A549 (cell line): ENCODE measurements around the gene TNFSF4. TPM values are rescaled to one million over a fixed set of nuclear protein-coding genes. Genes with fewer than 3 reads are reported as not detected.
"Not testable (repeated sequence)": the region's sequence is repeated elsewhere in the genome, so short reads cannot be mapped to it uniquely, and the experiment has no call there.

Source experiments
- ATAC-seq, 2 experiments: fragments of 200-7000 bp in 1 of 2; fragments of >200 bp in 1 of 2; cut with Nextera tagmentation in 1 of 2; cut with Tn5 transposase in 1 of 2; 3 replicates each; pipeline versions ENCODE4 v1.8.0 to v1.9.1; 2018 to 2020; ENCODE audit warnings: mild to moderate bottlenecking in 1 of 2, moderate library complexity in 1 of 2
- CTCF ChIA-PET: fragments of 300-600 bp; sonication (Branson Sonifier 250); formaldehyde crosslinking; extraction: SDS; loops from one replicate; lab custom pipeline; 2021; ENCODE audit warnings: antibody characterized with exemption, inconsistent platforms; lab: Yijun Ruan, JAX
- POLR2A ChIA-PET: fragments of 350-600 bp; formaldehyde crosslinking; extraction: SDS; loops from one replicate; lab custom pipeline; 2021; ENCODE audit warnings: antibody characterized with exemption, inconsistent platforms; lab: Yijun Ruan, JAX
- DNase-seq, 2 experiments: peaks; one replicate each; pipeline versions ENCODE4 v3.0.0 to v3.0.0-alpha.2; 2011 to 2016; ENCODE audit warnings: low read depth in 1 of 2, low spot score in 1 of 2
- FAIRE-seq: peaks from 2 replicates; lab custom pipeline; 2011; peaks lifted over from hg19 to GRCh38; lab: Jason Lieb, UNC
- H3K27ac ChIP-seq, 2 experiments: fragments of >200 bp; sonication (Bioruptor Twin); formaldehyde crosslinking; 3 replicates each; pipeline ENCODE4 v1.5.1; 2016 to 2017
- H3K4me1 ChIP-seq: fragments of >200 bp; sonication (Bioruptor Twin); formaldehyde crosslinking; 3 replicates; pipeline ENCODE4 v1.6.1; 2016
- H3K4me2 ChIP-seq: fragments of >200 bp; sonication (Bioruptor Twin); formaldehyde crosslinking; 3 replicates; pipeline ENCODE4 v1.6.1; 2016
- H3K4me3 ChIP-seq: fragments of >200 bp; sonication (Bioruptor Twin); formaldehyde crosslinking; 3 replicates; pipeline ENCODE4 v1.5.1; 2016
- H3K9me3 ChIP-seq: fragments of >200 bp; sonication (Bioruptor Twin); formaldehyde crosslinking; 3 replicates; pipeline ENCODE4 v1.6.1; 2016
- CBX2 ChIP-seq: fragments of 200-600 bp; sonication (generic); IDR thresholded peaks from 2 replicates; pipeline ENCODE4 v1.6.1; 2016; ENCODE audit warnings: low read depth, mild to moderate bottlenecking, borderline replicate concordance
- CEBPB ChIP-seq, 2 experiments: fragments of >200 bp in 1 of 2; sonication (Bioruptor Twin) in 1 of 2; formaldehyde crosslinking in 1 of 2; IDR thresholded peaks; 2 replicates each; pipeline ENCODE4 v1.6.1; 2012 to 2016
- CHD2 ChIP-seq: fragments of 150-350 bp; IDR thresholded peaks from 2 replicates; pipeline ENCODE4 v1.6.1; 2014; ENCODE audit warnings: low read length; ENCODE audit not compliant: partially characterized antibody
- CTCF ChIP-seq: fragments of >200 bp; sonication (Bioruptor Twin); formaldehyde crosslinking; IDR thresholded peaks from 3 replicates; pipeline ENCODE4 v1.5.1; 2016
- E2F6 ChIP-seq: IDR thresholded peaks from 2 replicates; pipeline ENCODE4 v1.6.1; 2012; ENCODE audit warnings: low read depth, borderline replicate concordance
- EHF ChIP-seq: fragments of 250-450 bp; sonication (Bioruptor Pico); IDR thresholded peaks from 2 replicates; pipeline ENCODE4 v1.5.0; 2020; ENCODE audit warnings: mild to moderate bottlenecking
- FOSB ChIP-seq: fragments of 250-450 bp; sonication (Bioruptor Pico); IDR thresholded peaks from 2 replicates; pipeline ENCODE4 v1.5.0; 2020; ENCODE audit warnings: mild to moderate bottlenecking, moderate library complexity
- HDAC2 ChIP-seq: fragments of 200-600 bp; sonication (generic); IDR thresholded peaks from 2 replicates; pipeline ENCODE4 v1.6.1; 2016
- HOXB5 ChIP-seq: fragments of 250-450 bp; sonication (Bioruptor Pico); IDR thresholded peaks from 2 replicates; pipeline ENCODE4 v1.5.0; 2020; ENCODE audit warnings: mild to moderate bottlenecking, moderate library complexity
- KDM1A ChIP-seq: fragments of 200-600 bp; sonication (generic); IDR thresholded peaks from 2 replicates; pipeline ENCODE4 v1.6.1; 2016; ENCODE audit warnings: low read depth, mild to moderate bottlenecking
- KDM5A ChIP-seq: fragments of 200-600 bp; sonication (generic); IDR thresholded peaks from 2 replicates; pipeline ENCODE4 v1.6.1; 2016; ENCODE audit warnings: antibody characterized with exemption, mild to moderate bottlenecking
- MAFK ChIP-seq: fragments of 450-650 bp; IDR thresholded peaks from 2 replicates; pipeline ENCODE4 v1.6.1; 2014; ENCODE audit not compliant: partially characterized antibody
- MAZ ChIP-seq: fragments of 150-350 bp; IDR thresholded peaks from 2 replicates; pipeline ENCODE4 v1.6.1; 2014; ENCODE audit warnings: antibody characterized with exemption, low read depth, low read length, borderline replicate concordance
- NFE2L2 ChIP-seq: fragments of 150-350 bp; conservative IDR thresholded peaks from 2 replicates; pipeline ENCODE4 v1.6.1; 2014; ENCODE audit warnings: low read length
- RARB ChIP-seq: fragments of 250-450 bp; sonication (Bioruptor Pico); IDR thresholded peaks from 2 replicates; pipeline ENCODE4 v1.8.0; 2021; ENCODE audit warnings: mild to moderate bottlenecking, moderate library complexity
- RCOR1 ChIP-seq: fragments of 150-350 bp; IDR thresholded peaks from 2 replicates; pipeline ENCODE4 v1.6.1; 2014; ENCODE audit warnings: antibody characterized with exemption, low read length, low read depth
- USF2 ChIP-seq: fragments of 450-650 bp; IDR thresholded peaks from 2 replicates; pipeline ENCODE4 v1.6.1; 2014; ENCODE audit warnings: antibody characterized with exemption
- ZNF302 ChIP-seq: fragments of 250-450 bp; sonication (Bioruptor Pico); IDR thresholded peaks from 2 replicates; pipeline ENCODE4 v1.9.0; 2021; ENCODE audit warnings: inconsistent platforms, mild to moderate bottlenecking, moderate library complexity
- ZSCAN20 ChIP-seq: fragments of 250-450 bp; sonication (Bioruptor Pico); IDR thresholded peaks from 2 replicates; pipeline ENCODE4 v1.8.0; 2022; ENCODE audit warnings: mild to moderate bottlenecking, moderate library complexity
- WGBS: methylation state at CpG from one replicate; pipeline ENCODE4 v1.1.6; 2017; ENCODE audit errors: missing lambda C conversion rate; 5-methylcytosine and 5-hydroxymethylcytosine counted together
- polyA plus RNA-seq, 4 experiments: library from polyadenylated mRNA; depleted of rRNA in 3 of 4; stranded (reverse); fragments of >200 nt; fragmentation: RNase III in 1 of 4; extraction: RNeasy Plus Mini Kit Qiagen cat#74134 plus additional on column Dnase treatment in 1 of 4; gene quantifications; 2 replicates in 3 of 4; 3 replicates in 1 of 4; pipeline ENCODE4 v1.2.3, GENCODE V29; 2011 to 2017

The TNFSF4 gene
- polyA plus RNA-seq, 2 of the 4 experiments (the other 2 are of a cell fraction) = 0.06 to 0.27 TPM

GRCh38 chr1:173161510-173162221 lies 45.5 kb downstream of the TNFSF4 start:
- no peak overlapping the region for H3K4me3 ChIP-seq
- ChIA-PET CTCF (interaction anchor here (1.6 kb wide), 1 partner anchor 417 kb away, joined by 5 read pairs; no protein-coding TSS in a partner anchor), POLR2A (no interaction called here)
- H3K27ac ChIP-seq = no peak overlapping the region
- H3K4me2 ChIP-seq = no peak overlapping the region
- H3K4me1 ChIP-seq = no peaks in the 10 kb centered on the region
- H3K9me3 ChIP-seq = no peaks in the 10 kb centered on the region
- ATAC-seq = no peak
- no peak for TF ChIP-seq CTCF
- TF ChIP-seq CEBPB (IDR thresholded peaks at IDR 0.05) = no peak
- TF ChIP-seq NFE2L2 = no peak
- TF ChIP-seq ZNF302 (CRISPR knock-in tag) = no peak
- TF ChIP-seq CBX2 = no peak
- no peak for TF ChIP-seq HDAC2
- TF ChIP-seq MAFK = no peak
- TF ChIP-seq HOXB5 (CRISPR knock-in tag) = no peak
- no peak for TF ChIP-seq MAZ
- no peak for TF ChIP-seq ZSCAN20
- TF ChIP-seq RCOR1 = no peak
- no peak for TF ChIP-seq E2F6
- no peak for TF ChIP-seq KDM5A
- TF ChIP-seq CHD2 = no peak
- TF ChIP-seq RARB (CRISPR knock-in tag) = no peak
- TF ChIP-seq KDM1A = no peak
- TF ChIP-seq EHF (CRISPR knock-in tag) = no peak
- TF ChIP-seq FOSB (CRISPR knock-in tag) = no peak
- no peak for DNase-seq
- FAIRE-seq = no peak
- 84% methylated on average over 3 of the region's 3 CpGs for WGBS

- H3K4me3 ChIP-seq, H3K9me3 ChIP-seq, H3K4me1 ChIP-seq, POLR2A ChIA-PET, ATAC-seq, DNase-seq, H3K27ac ChIP-seq, H3K4me2 ChIP-seq, FAIRE-seq: not testable (repeated sequence)
- CTCF ChIA-PET = interaction anchor here (0.6 kb wide), 1 partner anchor 328 kb away, joined by 3 read pairs; no protein-coding TSS in a partner anchor
- WGBS = 63% methylated on average over 9 of the region's 9 CpGs
Measured at GRCh38 chr1:173153964-173154363, 53.2 kb downstream of the TNFSF4 start.

GRCh38 chr1:173153503-173153902 lies 53.6 kb downstream of the TNFSF4 start:
- no peak for FAIRE-seq
- ChIA-PET POLR2A (no interaction called here), CTCF (interaction anchor here (0.6 kb wide), 1 partner anchor 328 kb away, joined by 3 read pairs; no protein-coding TSS in a partner anchor)
- no peak for TF ChIP-seq USF2
- H3K4me1 ChIP-seq = no peaks in the 10 kb centered on the region
- no peak overlapping the region for H3K4me3 ChIP-seq
- no peak overlapping the region for H3K4me2 ChIP-seq
- H3K27ac ChIP-seq = no peak overlapping the region
- ATAC-seq = no peak
- 46% methylated on average over 4 of the region's 4 CpGs for WGBS
- H3K9me3 ChIP-seq = no peaks in the 10 kb centered on the region
- DNase-seq = no peak
